GM13977 (cell line): ENCODE data around the gene CYB5B.

Experiments used
- DNase-seq: peaks from one replicate; pipeline ENCODE4 v3.0.0; 2012; ENCODE audit warnings: low spot score
- CTCF ChIP-seq: IDR thresholded peaks from 2 replicates; pipeline ENCODE4 v1.5.1; 2012; ENCODE audit warnings: mild to moderate bottlenecking, control low read depth; ENCODE audit not compliant: insufficient read depth; ENCODE audit errors: extremely low read depth, missing control alignments
- in situ Hi-C: fragments of 300-500 bp; cut with MboI; formaldehyde crosslinking; loops from one replicate; pipeline ENCODE4 v1.12.0; 2022; ENCODE audit warnings: low sequenced_read_pairs, low pct_unique_long_range_greater_than_20kb, mixed read lengths, inconsistent platforms; ENCODE audit not compliant: unreplicated experiment

CYB5B gene

GRCh38 chr16:69498926-69499325, 74.5 kb downstream of the CYB5B start:
- no peak for DNase-seq
- in situ Hi-C loops = no loop called here
- TF ChIP-seq CTCF = no peak

GRCh38 chr16:69499541-69500230, 75.3 kb downstream of the CYB5B start:
- no peak for TF ChIP-seq CTCF
- in situ Hi-C loops = no loop called here

GRCh38 chr16:69500496-69500895, 76.1 kb downstream of the CYB5B start:
- in situ Hi-C loops = no loop called here
- no peak for TF ChIP-seq CTCF
- no peak for DNase-seq

More at GRCh38 chr16:69499541-69500230, 75.3 kb downstream of the CYB5B start:
- no peak for DNase-seq

GRCh38 chr16:69501956-69502745, 77.7 kb downstream of the CYB5B start:
- DNase-seq = peak; percentile 42
- no peak for TF ChIP-seq CTCF
- in situ Hi-C loops = no loop called here

GRCh38 chr16:69503244-69503643, 78.8 kb downstream of the CYB5B start:
- TF ChIP-seq CTCF = no peak
- DNase-seq = no peak

GRCh38 chr16:69508033-69508755, 83.8 kb downstream of the CYB5B start:
- no peak for TF ChIP-seq CTCF
- in situ Hi-C loops = no loop called here
- no peak for DNase-seq

More at GRCh38 chr16:69503244-69503643, 78.8 kb downstream of the CYB5B start:
- in situ Hi-C loops = no loop called here
